IPS-11a (cell line): ENCODE data around the gene APOBEC3F.
"Not testable (repeated sequence)": the region's sequence is repeated elsewhere in the genome, so short reads cannot be mapped to it uniquely, and the experiment has no call there.

ENCODE experiments used
- H3K4me3 ChIP-seq: one replicate; pipeline ENCODE4 v1.5.1; 2013; ENCODE audit warnings: low read depth, low read length, control low read depth

Gene APOBEC3F

DNA sequence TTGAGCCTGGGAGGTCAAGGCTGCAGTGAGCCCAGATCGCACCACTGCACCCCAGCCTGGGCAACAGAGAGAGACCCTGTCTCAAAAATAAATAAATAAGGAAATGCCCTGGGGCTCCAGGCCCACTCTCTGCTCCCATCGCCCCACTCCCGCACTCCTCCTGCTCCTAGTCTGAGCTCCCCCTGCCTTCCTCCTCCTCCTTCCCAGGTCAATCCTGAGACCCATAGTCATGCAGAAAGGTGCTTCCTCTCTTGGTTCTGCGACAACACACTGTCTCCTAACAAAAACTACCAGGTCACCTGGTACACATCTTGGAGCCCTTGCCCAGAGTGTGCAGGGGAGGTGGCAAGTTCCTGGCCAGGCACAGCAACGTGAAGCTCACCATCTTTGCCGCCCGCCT, 29.5 kb downstream of the APOBEC3F start:
- no peak overlapping the region for H3K4me3 ChIP-seq

DNA sequence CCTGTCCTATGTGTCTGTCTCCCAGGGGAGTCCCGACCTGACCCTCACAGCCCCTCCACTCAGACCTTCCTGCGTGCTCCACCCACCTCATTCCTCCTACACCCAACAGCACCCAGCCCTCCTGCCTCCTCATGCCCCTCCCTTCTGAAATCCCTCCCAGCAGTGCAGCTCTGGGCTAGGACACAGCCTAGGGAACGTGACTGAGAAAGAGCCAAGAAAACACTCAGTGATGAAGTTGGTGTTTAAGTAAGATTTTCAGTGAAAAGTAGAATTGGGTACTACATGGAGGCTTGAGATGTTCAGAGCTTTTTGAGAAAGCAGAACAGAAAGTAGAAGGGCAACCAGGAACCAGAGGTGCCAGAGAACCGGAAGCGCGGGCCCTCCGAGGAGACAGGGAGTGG, 31.9 kb downstream of the APOBEC3F start:
- not testable (repeated sequence) for H3K4me3 ChIP-seq

DNA sequence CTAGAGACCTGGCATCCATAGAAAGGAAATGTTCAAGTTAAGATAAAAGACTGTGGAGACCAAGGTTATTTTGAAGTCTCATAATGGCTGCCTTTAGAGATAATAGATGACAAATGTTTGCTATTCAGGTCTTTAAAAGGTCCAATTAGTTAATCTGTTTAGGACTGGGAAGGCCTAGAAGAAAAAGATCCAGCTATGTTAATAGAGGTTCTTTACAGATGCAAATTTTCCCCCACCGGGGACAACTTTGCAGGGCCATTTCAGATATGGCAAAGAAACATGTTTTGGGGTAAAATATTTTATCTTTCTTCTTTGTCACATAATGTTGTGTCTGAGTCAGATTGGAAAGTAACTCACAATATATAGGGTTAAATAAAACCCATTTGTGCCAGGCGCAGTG, 33.3 kb downstream of the APOBEC3F start:
- H3K4me3 ChIP-seq, result no peak overlapping the region

DNA sequence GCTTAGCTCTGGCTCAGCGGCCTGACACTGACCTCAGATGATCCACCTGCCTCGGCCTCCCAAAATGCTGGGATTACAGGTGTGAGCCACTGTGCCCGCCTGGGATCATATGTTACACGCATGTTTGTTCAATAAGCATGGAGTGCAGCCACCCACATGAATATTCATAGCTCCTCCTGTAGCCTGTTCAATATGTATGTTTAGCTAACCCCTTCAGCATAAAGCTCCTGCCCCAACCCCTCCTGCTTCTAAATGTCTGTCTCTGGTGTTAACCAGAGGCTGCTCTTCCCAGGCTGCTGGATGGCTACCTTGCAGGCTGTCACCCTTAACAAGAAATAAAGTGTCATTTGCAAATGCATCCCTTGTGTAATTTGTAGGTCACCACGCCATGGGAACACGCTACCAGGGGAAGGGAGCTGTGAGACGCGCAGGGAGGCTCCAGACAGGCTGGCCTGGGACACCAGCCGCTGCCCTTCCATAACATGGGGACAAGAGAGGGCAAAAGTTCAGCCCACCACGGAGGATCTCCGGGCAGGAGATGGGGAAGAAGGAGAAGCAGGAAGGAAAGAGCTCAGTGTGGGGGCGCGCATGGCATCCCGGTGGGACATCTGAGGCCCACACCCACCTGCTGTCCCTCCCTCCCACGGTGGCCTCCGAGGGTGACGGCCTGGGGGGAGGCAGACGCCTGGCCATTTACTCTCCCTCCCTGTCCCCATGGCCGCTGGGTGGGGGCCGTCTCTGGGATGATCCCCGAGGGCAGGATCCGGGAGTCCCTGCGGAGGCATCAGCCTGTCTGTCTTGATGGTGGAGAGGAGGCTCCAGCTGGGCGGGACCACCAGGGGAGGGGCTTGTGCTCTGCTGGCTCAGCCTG, 35.7 kb downstream of the APOBEC3F start:
- H3K4me3 ChIP-seq, result not testable (repeated sequence)

DNA sequence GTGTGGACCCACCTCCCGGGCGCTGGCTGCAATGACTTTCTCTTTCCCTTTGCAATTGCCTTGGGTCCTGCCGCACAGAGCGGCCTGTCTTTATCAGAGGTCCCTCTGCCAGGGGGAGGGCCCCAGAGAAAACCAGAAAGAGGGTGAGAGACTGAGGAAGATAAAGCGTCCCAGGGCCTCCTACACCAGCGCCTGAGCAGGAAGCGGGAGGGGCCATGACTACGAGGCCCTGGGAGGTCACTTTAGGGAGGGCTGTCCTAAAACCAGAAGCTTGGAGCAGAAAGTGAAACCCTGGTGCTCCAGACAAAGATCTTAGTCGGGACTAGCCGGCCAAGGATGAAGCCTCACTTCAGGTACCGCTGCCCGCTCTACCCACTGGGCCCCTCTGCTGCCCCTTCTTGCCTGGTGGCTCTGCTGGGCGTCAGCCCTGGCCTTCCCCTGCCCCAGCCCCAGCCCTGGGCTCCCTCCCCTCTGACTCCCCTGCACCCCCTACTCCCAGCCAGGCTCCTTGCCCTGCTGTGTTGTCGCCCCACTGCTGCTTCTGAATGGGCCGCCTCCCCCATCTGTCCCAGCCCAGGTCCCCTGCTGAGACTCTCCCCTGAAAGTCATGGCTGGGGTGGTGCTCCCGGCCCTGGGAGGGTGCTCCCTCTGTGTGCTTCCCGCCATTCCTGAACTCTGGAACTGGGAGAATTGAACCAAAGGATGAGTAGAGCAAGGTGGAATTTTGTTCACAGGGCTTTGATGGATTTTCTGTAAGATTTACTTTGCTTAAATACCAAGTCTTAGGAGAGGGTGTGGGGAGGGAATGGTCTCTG, 36.6 kb downstream of the APOBEC3F start, which contains the start of gene APOBEC3G:
APOBEC3G (plus strand) TSS at position 250 of the 815 bp plus-strand sequence; CDS start at position 337, 87 bp downstream.
- not testable (repeated sequence) for H3K4me3 ChIP-seq

DNA sequence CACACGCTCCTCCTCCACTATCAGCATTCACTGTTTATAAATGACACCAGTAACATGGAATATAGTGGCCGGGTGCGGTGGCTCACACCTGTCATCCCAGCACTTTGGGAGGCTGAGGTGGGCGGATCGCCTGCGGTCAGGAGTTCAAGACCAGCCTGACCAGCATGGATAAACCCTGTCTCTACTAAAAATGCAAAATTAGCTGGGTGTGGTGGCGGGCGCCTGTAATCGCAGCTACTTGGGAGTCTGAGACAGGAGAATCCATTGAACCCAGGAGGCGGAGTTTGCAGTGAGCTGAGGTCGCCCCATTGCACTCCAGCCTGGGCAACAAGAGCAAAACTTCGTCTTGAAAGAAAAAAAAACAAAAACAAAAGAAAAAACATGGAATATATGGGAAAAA, 37.2 kb downstream of the APOBEC3F start:
- H3K4me3 ChIP-seq, result not testable (repeated sequence)

DNA sequence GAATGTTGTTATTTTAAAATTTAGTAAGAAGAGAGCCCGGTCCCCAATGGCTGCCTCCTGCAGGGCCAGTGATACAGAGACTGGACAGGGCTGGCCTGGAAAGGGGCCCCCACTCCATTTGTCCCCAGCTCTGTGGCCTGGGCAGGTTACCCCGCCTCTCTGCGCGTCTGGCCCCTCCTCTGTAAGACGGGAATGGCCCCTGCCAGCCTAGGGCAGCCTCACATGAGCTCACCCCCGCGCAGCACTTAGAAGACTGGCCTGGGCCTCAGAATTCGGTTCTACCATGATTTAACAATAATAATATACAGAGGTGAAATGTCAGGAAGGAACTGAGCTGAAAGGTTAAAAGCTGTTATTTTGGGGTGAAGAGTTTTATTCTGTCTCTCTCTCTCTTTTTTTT, 37.7 kb downstream of the APOBEC3F start:
- H3K4me3 ChIP-seq, result no peak overlapping the region

DNA sequence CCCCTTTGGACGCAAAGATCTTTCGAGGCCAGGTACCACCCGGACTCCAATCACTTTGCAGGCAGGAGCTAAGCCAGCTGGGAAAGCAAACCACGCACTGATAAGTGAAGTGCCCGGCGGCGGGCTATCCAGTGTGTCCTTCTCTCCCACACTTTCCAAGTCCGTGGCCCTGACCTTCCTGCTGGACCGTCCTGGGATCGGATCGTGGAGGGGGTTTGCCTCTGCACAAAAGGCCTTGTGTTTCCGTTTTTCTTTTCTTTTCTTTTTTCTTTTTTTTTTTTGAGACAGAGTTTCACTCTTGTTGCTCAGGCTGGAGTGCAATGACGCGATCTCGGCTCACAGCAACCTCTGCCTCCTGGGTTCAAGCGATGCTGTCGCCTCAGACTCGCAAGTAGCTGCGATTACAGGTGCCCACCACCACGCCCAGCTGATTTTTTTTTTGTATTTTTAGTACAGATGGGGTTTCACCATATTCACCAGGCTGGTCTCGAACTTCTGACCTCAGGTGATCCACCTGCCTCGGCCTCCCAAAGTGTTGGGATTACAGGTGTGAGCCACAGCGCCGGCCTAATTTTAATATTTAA, 38.5 kb downstream of the APOBEC3F start:
- H3K4me3 ChIP-seq, result not testable (repeated sequence)

DNA sequence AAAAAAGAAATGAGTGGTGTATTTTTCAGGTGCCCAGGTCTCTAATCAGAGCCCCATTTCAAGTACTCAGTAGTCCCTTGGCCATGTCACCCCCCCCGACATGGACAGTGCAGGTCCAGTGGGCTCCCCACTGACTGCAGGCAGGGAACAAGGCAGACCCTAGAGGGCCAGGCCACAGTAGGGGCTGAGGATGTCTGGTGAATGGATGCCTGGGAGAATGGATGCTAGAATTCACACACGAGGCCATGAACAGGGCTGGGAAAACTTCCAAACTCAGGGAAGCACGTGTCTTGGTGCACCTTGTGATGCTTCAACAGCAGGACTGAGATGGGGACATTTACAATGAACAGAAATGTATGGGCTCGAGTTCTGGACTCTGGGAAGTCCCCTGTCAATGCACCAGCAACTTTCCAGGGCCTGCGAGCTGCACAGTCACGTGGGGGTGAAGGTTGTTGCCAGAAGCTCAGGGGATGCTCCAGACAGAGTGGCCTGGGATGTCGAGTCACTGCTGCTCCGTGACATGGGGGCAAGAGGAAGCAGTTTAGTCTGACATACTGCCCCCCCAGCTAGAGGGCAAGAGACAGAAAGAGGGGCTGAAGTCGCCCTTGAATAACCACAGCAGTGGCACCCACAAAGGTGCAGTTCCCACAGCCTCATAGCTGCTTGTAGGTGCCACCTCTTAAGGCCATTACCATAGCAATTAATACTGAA, 39.5 kb downstream of the APOBEC3F start:
- no peak overlapping the region for H3K4me3 ChIP-seq

DNA sequence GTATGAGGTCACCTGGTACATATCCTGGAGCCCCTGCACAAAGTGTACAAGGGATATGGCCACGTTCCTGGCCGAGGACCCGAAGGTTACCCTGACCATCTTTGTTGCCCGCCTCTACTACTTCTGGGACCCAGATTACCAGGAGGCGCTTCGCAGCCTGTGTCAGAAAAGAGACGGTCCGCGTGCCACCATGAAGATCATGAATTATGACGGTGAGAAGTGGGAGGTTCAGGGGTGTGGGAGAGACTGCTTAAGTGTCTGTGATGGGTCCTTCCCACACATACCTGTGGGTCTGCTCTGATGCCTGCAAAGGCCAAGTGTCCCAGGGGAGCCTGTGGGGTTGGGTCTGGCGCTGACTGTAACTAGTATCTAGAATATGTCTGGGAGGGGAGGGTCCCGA, 40.4 kb downstream of the APOBEC3F start:
- no peak overlapping the region for H3K4me3 ChIP-seq

DNA sequence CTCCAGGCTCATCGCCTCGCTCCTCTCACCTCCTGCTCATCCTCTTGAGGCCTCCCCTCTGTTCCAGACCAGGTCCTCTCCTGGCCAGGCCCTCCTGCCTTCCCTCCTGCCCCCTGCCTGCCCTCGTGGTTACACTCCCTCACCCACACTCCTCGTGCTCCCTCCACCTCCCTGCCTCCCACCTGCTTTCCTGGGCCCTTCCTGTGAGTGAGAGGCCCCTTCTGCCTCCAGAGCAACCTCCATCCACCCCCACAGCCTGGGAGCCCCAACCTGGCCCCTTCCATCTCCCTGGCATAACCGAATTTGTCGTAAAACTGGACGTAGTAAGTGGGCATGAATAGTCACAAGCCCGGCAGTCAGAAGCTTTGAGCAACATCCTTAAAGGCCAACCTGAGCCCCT, 40.9 kb downstream of the APOBEC3F start:
- no peak overlapping the region for H3K4me3 ChIP-seq

DNA sequence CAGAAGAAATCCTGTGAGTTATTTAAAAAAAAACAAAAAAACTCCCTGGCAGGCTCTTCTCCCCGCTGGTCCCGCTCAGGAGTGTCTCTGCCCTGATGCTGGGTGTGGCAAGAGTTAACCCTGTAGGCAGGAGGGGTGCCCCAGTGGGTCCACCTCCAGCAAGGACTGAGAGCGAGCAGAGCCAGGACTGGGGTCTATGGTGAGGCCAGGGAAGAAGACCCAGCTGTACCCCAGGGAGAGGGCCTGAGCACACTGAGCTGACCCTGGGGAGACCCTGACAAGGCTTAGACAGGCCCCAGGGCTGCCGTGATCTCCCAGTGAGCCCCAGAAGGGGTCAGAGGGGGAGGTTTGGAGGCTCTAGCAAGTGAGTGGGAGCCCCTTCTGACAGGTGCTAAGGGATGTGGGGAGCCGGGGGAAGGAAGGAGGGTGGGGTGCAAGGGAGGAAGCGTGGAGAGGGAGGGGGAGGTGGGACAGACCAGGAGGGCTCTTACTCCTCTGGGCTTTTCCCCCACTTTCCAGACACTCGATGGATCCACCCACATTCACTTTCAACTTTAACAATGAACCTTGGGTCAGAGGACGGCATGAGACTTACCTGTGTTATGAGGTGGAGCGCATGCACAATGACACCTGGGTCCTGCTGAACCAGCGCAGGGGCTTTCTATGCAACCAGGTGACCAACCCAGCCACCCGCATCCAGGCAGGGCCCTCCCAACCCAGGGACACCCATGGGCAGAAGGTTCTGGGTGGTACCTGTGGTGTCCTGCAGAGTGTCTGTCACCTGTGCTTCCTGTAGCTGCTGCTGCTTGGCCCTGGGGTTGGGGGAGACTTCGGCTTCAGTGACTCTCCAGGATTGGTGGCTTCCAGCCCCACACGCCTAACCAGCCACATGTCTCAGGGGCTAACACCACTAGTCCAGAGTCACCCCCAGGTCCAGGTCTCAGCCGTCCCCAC, 42.8 kb downstream of the APOBEC3F start:
- no peak overlapping the region for H3K4me3 ChIP-seq

DNA sequence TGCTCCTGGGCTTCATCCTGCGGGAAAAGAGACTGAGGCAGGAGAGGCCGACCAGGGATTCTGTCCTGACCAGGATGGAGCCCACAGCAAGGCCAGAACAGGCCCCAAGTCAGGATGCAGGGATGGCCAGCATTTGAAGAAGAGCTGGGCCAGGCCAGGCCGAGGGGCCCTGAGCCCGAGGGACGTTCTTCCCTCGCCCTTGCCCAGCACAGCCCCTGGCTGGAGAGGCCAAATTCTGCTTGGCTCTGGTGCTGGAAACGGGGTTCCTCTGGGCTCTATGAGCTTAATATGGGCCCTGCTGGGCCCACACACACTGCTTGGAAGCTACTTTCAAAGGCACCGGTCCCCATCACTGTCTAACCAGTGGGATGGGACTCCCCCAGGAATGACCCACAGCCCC, 44.0 kb downstream of the APOBEC3F start:
- no peak overlapping the region for H3K4me3 ChIP-seq

DNA sequence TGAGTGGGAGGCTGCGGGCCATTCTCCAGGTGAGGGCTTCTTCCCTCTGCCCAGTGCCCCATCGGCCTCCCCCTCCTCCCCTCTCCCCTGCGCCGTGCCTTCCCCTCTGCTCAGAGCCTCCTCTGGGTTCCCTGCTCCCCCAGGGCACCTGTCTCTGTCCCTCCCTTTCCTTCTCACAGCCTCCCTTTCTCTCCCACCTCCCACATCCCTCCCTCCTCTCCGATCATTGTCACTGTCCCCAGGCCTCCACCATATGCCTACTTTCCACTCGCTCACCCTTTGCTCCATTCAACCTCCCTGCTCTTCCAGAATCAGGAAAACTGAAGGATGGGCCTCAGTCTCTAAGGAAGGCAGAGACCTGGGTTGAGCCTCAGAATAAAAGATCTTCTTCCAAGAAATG, 46.4 kb downstream of the APOBEC3F start:
- no peak overlapping the region for H3K4me3 ChIP-seq

DNA sequence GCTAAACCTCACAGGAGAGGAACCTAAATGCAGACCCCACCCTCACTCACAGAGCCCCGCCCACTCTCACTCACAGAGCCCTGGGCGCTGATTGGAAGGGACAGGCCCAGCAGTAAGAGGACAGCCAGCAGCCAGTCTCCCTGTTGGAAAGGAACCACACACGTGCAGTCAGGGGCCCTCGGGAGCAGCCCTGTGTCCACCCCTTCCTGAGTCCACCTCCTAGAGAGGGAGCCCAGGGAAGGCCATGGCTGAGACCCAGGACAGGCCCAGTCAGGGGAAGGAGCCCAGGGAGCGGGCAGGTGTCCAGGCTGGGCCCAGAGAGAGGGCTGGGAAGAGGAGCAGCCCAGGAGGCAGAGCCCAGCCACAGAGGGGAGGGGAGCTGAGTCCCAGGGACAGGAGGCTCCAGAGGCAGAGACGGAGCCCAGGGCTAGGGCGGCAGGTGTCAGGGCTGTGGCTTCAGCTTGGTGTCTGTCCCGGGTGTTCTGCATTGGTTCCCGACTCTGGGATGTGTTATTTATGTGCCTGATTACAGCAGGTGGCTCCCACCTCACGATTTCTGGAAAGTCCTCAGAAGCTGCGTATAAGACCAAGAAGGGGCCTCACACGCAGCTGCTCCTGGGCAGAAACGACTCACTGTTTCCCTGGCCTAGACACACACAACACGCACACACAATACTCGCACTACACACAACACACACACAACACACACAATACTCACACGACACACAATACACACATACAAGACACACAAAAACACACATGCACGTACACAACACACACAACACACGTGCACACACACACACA, 47.4 kb downstream of the APOBEC3F start:
- no peak overlapping the region for H3K4me3 ChIP-seq

DNA sequence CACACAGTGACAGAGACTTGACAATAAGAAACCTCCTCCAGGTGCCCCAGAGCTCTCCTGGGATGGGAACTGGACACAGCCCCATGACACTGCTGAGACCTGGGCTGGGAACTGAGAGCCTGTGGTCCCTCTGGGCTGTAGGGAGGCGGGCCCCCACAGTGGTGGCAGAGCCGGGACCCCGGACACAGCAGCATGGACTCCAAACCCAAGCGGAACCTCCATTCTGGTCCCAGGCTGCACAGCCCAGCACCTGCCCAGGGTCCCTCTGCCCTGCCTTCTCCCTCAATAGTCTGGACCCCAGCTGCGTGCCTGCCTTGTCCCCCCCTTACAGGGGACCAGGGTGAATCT, 48.0 kb downstream of the APOBEC3F start:
- no peak overlapping the region for H3K4me3 ChIP-seq

DNA sequence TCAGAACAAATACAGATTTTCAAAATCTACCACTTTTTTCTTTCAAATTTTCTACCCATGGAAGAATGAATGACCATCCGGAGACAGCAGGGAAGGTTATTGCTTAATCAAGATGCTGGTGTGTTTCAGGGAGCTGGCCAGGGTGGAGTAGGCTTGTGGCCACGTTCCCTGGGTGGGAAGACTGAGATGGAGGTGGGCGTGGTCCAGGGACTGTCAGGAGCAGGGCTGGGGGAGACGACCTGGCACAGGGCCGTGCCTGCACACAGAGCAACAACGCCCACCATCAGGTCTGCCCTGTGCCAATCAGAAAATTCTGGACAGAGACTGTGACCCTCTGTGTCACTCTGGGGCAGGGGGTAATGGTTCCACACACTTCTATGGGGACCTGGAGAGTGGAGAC, 49.3 kb downstream of the APOBEC3F start:
- no peak overlapping the region for H3K4me3 ChIP-seq

DNA sequence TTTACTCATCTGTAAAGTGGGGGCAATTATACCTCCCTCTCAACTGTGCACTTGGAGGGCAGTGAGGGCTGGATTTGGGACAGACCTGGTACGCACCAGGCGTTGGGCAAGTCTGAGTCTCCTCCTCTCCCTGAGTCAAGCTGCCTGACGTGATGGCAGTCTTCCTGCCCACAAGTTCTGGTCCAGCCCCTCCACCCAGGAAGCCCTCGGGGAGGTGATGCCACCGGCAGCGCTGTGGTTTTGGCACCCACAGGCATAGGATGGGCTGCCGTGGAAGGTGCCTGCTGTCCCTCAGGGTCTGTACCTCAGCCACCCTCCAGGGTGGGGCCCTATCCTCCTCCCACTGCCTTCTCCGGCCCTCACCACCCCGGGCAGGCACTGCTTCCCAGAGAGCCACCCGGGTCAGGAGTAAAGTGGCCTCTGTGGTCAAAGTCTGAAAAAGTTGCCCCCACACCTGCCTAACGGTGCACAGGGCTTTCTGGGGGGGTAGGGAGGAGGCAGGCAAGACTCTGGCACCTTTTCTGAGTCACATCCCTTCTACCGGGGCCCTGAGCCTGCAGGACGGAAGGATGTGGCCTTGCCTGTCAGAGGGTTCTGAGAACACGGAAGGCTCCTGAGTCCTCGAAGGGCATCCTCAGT, 49.9 kb downstream of the APOBEC3F start:
- H3K4me3 ChIP-seq, result no peak overlapping the region
